ENCODE data around the gene AATK. TPM values are rescaled to one million over a fixed set of nuclear protein-coding genes. Genes with fewer than 3 reads are reported as not detected.
A peak's percentile ranks its signal among the peaks of the same experiment; 100 is the strongest.

AATK gene
- total and polyA plus RNA-seq, 2 of the 13 experiments (the other 11 are each of a cell fraction or from before 2014, with no cell fraction given): 2.9 to 8.4 TPM

GRCh38 chr17:81165246-81166032 lies 582 bp downstream of the AATK start, which contains the start of gene PVALEF (continued):
- TF ChIP-seq ZNF576 (CRISPR knock-in tag; IDR thresholded peaks at IDR 0.05): peak; percentile 83; the same call in 1 of the 2 replicates
- TF ChIP-seq CEBPB (IDR thresholded peaks at IDR 0.05; ENCODE audit: borderline replicate concordance, low read depth, low read length): no peak
- no peak for TF ChIP-seq ZSCAN5A (CRISPR knock-in tag; IDR thresholded peaks at IDR 0.05; ENCODE audit: borderline replicate concordance)
- TF ChIP-seq ELF3 (CRISPR knock-in tag; IDR thresholded peaks at IDR 0.05): no peak; the same call in 1 of the 2 replicates
- TF ChIP-seq KMT2A (CRISPR knock-in tag; IDR thresholded peaks at IDR 0.05): peak; percentile 71; the same call in 1 of the 2 replicates
- peak; percentile 54; the same call in 1 of the 2 replicates for TF ChIP-seq DMAP1 (CRISPR knock-in tag; IDR thresholded peaks at IDR 0.05)
- no peak for TF ChIP-seq ATF7-NPFF (CRISPR knock-in tag; IDR thresholded peaks at IDR 0.05; ENCODE audit: low read depth)
- no peak for TF ChIP-seq MIER3 (CRISPR knock-in tag; IDR thresholded peaks at IDR 0.05; ENCODE audit: borderline replicate concordance)
- no peak for TF ChIP-seq ZHX2 (IDR thresholded peaks at IDR 0.05; ENCODE audit: low read depth)
- peak; percentile 70; the same call in 1 of the 2 replicates for TF ChIP-seq ZHX2 (CRISPR knock-in tag; IDR thresholded peaks at IDR 0.05; ENCODE audit: borderline replicate concordance)
- TF ChIP-seq ZNF280B (CRISPR knock-in tag; IDR thresholded peaks at IDR 0.05; ENCODE audit: borderline replicate concordance): peak; percentile 86
- TF ChIP-seq GRHL1 (CRISPR knock-in tag; conservative IDR thresholded peaks at IDR 0.05): no peak
- no peak for TF ChIP-seq ZNF101 (CRISPR knock-in tag; IDR thresholded peaks at IDR 0.05; ENCODE audit: borderline replicate concordance, low read depth)
- peak; percentile 73; the same call in 1 of the 2 replicates for TF ChIP-seq RFXAP (CRISPR knock-in tag; IDR thresholded peaks at IDR 0.05; ENCODE audit: borderline replicate concordance)
- no peak for TF ChIP-seq KLF11 (CRISPR knock-in tag; IDR thresholded peaks at IDR 0.05)
- TF ChIP-seq MYNN (CRISPR knock-in tag; IDR thresholded peaks at IDR 0.05; ENCODE audit: low read depth): no peak
- TF ChIP-seq ZNF263 (CRISPR knock-in tag; IDR thresholded peaks at IDR 0.05): peak; percentile 65; the same call in 1 of the 2 replicates
- no peak; the same call in 1 of the 2 replicates for TF ChIP-seq EEA1 (CRISPR knock-in tag; IDR thresholded peaks at IDR 0.05; ENCODE audit: borderline replicate concordance)

Data from HepG2 (cell line).